ENCODE measurements around the gene DCAF17.
"Not testable (repeated sequence)": the region's sequence is repeated elsewhere in the genome, so short reads cannot be mapped to it uniquely, and the experiment has no call there.

The DCAF17 gene

DNA sequence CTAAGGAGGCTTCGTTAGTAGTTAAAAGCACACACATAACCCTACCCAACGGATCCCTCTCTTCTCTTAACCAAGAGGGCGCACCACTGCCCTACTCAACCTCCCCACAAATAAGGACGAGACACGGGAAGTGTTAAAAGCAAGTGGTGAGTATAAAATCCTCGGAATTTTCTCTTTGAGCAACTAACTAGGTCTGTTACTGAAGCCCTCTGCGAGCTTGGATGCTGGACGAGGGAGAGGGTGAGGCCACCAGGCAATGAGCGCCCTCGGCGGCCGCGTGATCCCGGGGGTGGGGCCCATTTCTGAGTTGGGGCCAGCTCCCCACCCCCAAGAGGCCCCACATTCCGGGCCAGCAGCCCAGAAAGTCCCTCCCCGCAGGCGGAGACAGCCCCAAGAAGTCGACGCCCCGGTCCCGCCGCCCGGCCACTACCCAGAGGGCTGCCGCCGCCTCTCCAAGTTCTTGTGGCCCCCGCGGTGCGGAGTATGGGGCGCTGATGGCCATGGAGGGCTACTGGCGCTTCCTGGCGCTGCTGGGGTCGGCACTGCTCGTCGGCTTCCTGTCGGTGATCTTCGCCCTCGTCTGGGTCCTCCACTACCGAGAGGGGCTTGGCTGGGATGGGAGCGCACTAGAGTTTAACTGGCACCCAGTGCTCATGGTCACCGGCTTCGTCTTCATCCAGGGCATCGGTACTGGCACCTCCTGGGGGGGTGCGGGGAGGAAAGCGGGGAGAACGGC, 88.2 kb downstream of the DCAF17 start, which contains the start of gene CYBRD1:
CYBRD1 (plus strand) TSS at position 423 of the 736 bp plus-strand sequence; CDS start at position 495, 72 bp downstream.
- no peak for DNase-seq (ENCODE audit: insufficient read length, low spot score)
- FAIRE-seq, result no peak
- TF ChIP-seq, protein P1, sequence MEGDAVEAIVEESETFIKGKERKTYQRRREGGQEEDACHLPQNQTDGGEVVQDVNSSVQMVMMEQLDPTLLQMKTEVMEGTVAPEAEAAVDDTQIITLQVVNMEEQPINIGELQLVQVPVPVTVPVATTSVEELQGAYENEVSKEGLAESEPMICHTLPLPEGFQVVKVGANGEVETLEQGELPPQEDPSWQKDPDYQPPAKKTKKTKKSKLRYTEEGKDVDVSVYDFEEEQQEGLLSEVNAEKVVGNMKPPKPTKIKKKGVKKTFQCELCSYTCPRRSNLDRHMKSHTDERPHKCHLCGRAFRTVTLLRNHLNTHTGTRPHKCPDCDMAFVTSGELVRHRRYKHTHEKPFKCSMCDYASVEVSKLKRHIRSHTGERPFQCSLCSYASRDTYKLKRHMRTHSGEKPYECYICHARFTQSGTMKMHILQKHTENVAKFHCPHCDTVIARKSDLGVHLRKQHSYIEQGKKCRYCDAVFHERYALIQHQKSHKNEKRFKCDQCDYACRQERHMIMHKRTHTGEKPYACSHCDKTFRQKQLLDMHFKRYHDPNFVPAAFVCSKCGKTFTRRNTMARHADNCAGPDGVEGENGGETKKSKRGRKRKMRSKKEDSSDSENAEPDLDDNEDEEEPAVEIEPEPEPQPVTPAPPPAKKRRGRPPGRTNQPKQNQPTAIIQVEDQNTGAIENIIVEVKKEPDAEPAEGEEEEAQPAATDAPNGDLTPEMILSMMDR (IDR thresholded peaks at IDR 0.05; ENCODE audit: insufficient read depth, missing control alignments), result no peak

DNA sequence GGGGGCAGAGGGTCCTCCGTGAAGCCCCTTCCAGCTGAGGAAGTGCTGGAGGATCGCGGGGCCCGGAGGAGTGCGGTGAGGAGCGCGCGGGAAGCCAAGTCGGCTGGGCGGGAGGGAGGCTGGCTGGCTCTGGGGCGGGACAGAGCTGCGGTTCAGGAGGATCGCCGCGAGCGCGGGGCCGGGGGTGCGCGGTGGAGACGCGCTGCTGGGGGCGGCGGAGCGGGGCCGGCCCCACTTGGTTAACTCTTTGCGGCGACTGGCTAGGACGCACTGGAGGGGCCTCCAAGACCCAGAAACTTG, 88.7 kb downstream of the DCAF17 start:
- no peak for DNase-seq (ENCODE audit: insufficient read length, low spot score)
- FAIRE-seq, result no peak
- TF ChIP-seq, protein P1 (IDR thresholded peaks at IDR 0.05; ENCODE audit: insufficient read depth, missing control alignments), result no peak

DNA sequence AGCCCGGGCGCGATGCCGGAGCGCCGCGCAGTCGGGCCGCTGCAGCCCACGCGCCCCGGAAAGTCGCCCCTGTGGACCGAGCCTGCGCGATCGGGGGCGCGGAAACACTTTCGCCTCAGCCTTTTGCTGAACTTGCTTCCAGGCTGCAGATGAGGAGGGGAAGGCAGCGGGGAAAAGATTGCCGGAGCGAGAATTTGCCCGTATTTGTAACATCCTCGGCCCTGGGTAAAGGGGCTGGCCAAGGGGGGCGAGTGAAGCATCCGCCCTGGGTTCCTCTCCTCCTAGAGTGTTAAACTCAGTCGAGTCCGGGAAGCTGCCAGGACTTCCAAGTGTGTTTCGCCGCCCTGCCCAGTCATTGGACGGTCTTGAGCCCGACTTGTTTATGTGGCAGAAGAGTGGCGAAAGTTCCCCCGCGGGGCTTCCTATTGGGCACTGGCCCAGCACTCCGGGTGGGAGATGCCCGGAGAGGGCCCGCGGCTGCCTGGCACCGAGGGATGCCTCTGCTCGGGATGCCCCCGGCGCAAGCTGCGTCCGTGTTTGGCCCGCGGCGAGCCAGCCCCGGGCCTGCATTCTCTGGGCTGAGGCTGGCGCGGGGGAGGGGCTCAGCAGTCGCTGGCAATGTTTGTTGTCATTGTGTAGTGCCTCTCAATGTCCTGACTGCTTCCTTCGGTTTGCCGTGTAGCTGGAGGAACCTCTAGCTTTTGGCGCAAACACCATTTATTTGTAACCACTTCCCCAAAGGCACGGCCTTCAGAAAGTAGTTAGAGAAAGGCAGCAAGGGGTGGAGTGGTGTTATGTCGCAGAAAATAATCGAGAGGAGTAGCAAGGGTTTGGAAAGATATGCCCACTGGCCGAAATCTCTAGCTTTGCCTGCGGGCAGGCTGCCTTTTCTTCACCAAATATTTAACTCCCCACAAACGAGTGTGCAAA, 89.3 kb downstream of the DCAF17 start:
- TF ChIP-seq, protein P1 (IDR thresholded peaks at IDR 0.05; ENCODE audit: insufficient read depth, missing control alignments), result no peak
- FAIRE-seq, result no peak

DNA sequence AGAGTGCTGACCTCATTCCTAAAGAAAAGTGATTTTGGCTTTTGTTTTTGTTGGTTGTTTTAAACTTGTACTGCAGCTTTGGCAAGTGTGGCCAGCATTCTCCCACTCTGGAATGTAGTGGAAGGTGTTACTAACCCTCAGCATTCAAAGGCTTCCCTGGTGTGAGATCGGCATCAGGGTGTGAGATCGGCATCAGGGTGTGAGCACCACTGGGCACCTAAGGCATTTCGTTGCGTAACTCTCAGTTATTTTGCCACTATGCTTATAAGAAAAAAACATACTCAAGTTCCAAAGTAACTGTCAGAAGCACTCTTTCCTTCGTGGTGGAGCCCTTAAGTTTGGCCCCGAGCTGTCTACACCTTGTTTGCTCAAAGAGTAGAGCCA, 90.0 kb downstream of the DCAF17 start:
- TF ChIP-seq, protein P1 (IDR thresholded peaks at IDR 0.05; ENCODE audit: insufficient read depth, missing control alignments), result no peak
- DNase-seq (ENCODE audit: insufficient read length, low spot score), result no peak
- no peak for FAIRE-seq

More for the DNA sequence above, 89.3 kb downstream of the DCAF17 start:
- no peak for DNase-seq (ENCODE audit: insufficient read length, low spot score)

DNA sequence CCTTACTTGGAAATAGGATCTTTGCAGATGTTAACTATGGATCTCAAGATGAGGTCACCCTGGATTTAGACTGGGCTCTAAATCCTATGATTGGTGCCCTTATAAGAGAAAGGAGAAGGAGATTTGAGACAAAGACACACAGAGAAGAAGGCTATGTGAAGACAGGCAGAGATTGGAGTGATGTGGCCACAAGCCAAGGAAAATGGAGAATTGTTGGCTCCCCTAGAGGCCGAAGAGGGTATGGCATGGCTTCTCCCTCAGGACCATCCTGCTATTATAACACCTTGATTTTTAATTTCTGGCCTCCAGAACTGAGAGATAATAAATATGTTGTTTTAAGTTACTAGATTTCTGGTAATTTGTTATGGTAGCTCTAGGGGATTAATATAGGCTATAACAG, 95.9 kb downstream of the DCAF17 start:
- DNase-seq (ENCODE audit: insufficient read length, low spot score) (no peak), FAIRE-seq (no peak)
- TF ChIP-seq, protein P1 (IDR thresholded peaks at IDR 0.05; ENCODE audit: insufficient read depth, missing control alignments), result peak; percentile 14

DNA sequence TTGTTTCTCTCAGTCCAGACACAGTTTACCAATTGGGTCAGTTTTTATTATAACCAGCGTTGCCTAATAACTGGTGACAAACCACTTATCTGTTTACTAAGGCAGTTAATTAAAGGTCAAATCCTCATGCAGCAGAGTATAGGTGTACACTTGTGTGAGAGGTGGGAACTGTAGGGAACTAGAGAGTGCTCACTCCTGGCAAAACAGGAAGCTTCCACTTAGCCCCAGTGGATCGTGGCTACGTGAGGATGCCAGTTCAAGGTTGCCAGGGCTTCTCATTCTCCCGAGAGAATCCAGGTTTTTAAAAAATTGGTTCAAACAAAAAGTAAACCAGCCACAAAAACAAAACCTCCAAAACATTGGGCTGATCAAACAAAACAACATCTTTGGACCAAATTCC, 96.4 kb downstream of the DCAF17 start:
- DNase-seq (ENCODE audit: insufficient read length, low spot score) (no peak), FAIRE-seq (no peak)

DNA sequence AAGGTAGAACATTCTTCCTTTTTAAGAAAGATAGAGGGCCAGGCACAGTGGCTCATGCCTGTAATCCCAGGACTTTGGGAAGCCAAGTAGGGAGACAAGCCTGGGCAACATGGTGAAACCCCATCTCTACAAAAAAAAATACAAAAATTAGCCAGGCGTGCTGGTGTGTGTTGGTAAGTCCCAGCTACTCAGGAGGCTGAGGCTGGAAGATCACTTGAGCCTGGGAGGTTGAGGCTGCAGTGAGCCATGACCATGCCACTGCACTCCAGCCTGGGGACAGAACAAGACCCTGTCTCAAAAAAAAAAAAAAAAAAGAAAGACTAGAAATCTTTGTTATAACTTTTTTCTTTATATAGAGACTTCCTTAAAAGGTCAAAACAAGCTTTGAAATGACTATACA, 96.8 kb downstream of the DCAF17 start:
- FAIRE-seq; DNase-seq (ENCODE audit: insufficient read length, low spot score): not testable (repeated sequence)

More for the DNA sequence above, 96.4 kb downstream of the DCAF17 start:
- TF ChIP-seq, protein P1 (IDR thresholded peaks at IDR 0.05; ENCODE audit: insufficient read depth, missing control alignments), result no peak

Measured in D721Med (cell line).